ENCODE data around the gene MRTO4.
"Not testable (repeated sequence)": the region's sequence is repeated elsewhere in the genome, so short reads cannot be mapped to it uniquely, and the experiment has no call there.

The MRTO4 gene

GRCh38 chr1:19289244-19289643 is 37.6 kb downstream of the MRTO4 start:
- H4K20me1 ChIP-seq (ENCODE audit: insufficient read depth, low read length), result no peaks in the 10 kb centered on the region
- no peaks in the 10 kb centered on the region for H3K27me3 ChIP-seq (ENCODE audit: low read depth, low read length)
- H3K4me1 ChIP-seq (ENCODE audit: low read length), result no peaks in the 10 kb centered on the region
- H3K9me3 ChIP-seq (ENCODE audit: insufficient read depth, low read length), result no peaks in the 10 kb centered on the region
- H3K27ac ChIP-seq (ENCODE audit: low read length), result no peak overlapping the region
- no peak overlapping the region for H3K4me2 ChIP-seq (ENCODE audit: low read length)
- no peaks in the 10 kb centered on the region for H3K79me2 ChIP-seq (ENCODE audit: low read length)
- H3K36me3 ChIP-seq (replicated peaks; ENCODE audit: low read depth, low read length), result no peaks in the 10 kb centered on the region
- no peak overlapping the region for H3K9ac ChIP-seq (ENCODE audit: low read length)
- H3K4me3 ChIP-seq (ENCODE audit: low read length), result no peak overlapping the region
- TF ChIP-seq CTCF (IDR thresholded peaks at IDR 0.05; ENCODE audit: low read depth, low read length) (no peak), EZH2phosphoT487 (IDR thresholded peaks at IDR 0.05; ENCODE audit: low read depth) (no peak)
- H2AFZ ChIP-seq (ENCODE audit: low read depth, low read length), result no peak overlapping the region

DNA sequence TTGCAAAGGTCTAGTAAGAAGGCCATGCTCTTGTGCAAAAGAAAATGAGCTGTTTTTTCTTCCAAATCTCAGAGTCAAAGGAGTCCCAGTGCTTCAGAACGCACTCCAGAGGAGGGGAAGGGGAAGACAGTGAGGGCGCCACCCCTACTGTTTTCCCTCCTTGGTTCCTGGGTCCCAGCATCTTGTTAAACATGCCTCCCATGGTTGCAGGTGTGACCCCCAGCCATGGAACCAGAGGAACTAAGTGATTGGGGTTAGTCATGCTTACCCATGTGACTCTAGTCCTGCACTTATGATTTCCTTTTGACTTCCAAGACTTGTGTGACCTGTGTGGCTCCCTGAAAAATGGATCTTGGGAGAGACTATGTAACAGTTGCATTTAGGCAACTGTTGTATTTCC is 43.0 kb downstream of the MRTO4 start:
- no peaks in the 10 kb centered on the region for H3K36me3 ChIP-seq (replicated peaks; ENCODE audit: low read depth, low read length)
- H3K4me1 ChIP-seq (ENCODE audit: low read length), result no peaks in the 10 kb centered on the region
- no peak overlapping the region for H3K4me3 ChIP-seq (ENCODE audit: low read length)
- no peak overlapping the region for H2AFZ ChIP-seq (ENCODE audit: low read depth, low read length)
- H4K20me1 ChIP-seq (ENCODE audit: insufficient read depth, low read length), result no peaks in the 10 kb centered on the region
- no peak overlapping the region for H3K9ac ChIP-seq (ENCODE audit: low read length)
- TF ChIP-seq EZH2phosphoT487 (IDR thresholded peaks at IDR 0.05; ENCODE audit: low read depth) (no peak), CTCF (IDR thresholded peaks at IDR 0.05; ENCODE audit: low read depth, low read length) (no peak)
- no peaks in the 10 kb centered on the region for H3K9me3 ChIP-seq (ENCODE audit: insufficient read depth, low read length)
- H3K4me2 ChIP-seq (ENCODE audit: low read length), result no peak overlapping the region
- no peaks in the 10 kb centered on the region for H3K27me3 ChIP-seq (ENCODE audit: low read depth, low read length)
- H3K27ac ChIP-seq (ENCODE audit: low read length), result no peak overlapping the region
- H3K79me2 ChIP-seq (ENCODE audit: low read length), result no peaks in the 10 kb centered on the region

- no peak for TF ChIP-seq CTCF (IDR thresholded peaks at IDR 0.05; ENCODE audit: low read depth, low read length)
- no peak for TF ChIP-seq EZH2phosphoT487 (IDR thresholded peaks at IDR 0.05; ENCODE audit: low read depth)
- no peak overlapping the region for H3K9ac ChIP-seq (ENCODE audit: low read length)
- no peak overlapping the region for H3K27ac ChIP-seq (ENCODE audit: low read length)
- H3K79me2 ChIP-seq (ENCODE audit: low read length), result no peaks in the 10 kb centered on the region
- no peak overlapping the region for H3K4me2 ChIP-seq (ENCODE audit: low read length)
- H3K4me3 ChIP-seq (ENCODE audit: low read length), result no peak overlapping the region
- no peaks in the 10 kb centered on the region for H3K4me1 ChIP-seq (ENCODE audit: low read length)
- peaks cover 4% of the 10 kb centered on the region for H3K36me3 ChIP-seq (replicated peaks; ENCODE audit: low read depth, low read length)
- no peaks in the 10 kb centered on the region for H3K27me3 ChIP-seq (ENCODE audit: low read depth, low read length)
- H4K20me1 ChIP-seq (ENCODE audit: insufficient read depth, low read length), result no peaks in the 10 kb centered on the region
- no peak overlapping the region for H2AFZ ChIP-seq (ENCODE audit: low read depth, low read length)
- H3K9me3 ChIP-seq (ENCODE audit: insufficient read depth, low read length), result no peaks in the 10 kb centered on the region
Observed at GRCh38 chr1:19300211-19300610, 48.6 kb downstream of the MRTO4 start.

DNA sequence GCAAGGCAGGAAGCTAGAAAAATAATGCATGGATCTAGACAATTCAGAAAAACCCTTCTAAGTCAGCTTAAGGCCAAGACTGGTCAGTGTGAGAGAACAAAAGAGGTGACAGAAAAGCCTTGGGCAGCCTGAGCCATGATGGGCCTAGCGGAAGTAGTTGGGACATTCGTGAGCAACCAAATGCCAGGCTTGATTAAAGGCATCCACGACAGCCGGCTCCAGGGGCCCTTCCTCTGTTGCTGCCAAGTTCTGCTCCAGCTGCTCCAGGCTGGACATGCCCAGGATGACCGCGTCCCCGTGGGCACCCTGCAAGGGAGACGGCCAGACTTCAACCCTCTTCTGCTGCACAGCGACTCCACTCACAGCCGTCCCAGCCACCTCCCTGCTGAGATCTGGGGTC is 52.5 kb downstream of the MRTO4 start:
- H3K9me3 ChIP-seq (ENCODE audit: insufficient read depth, low read length); H3K27me3 ChIP-seq (ENCODE audit: low read depth, low read length); H3K79me2 ChIP-seq (ENCODE audit: low read length); H3K27ac ChIP-seq (ENCODE audit: low read length); H3K36me3 ChIP-seq (replicated peaks; ENCODE audit: low read depth, low read length); H3K4me3 ChIP-seq (ENCODE audit: low read length); H4K20me1 ChIP-seq (ENCODE audit: insufficient read depth, low read length); H2AFZ ChIP-seq (ENCODE audit: low read depth, low read length); H3K4me2 ChIP-seq (ENCODE audit: low read length); H3K4me1 ChIP-seq (ENCODE audit: low read length); H3K9ac ChIP-seq (ENCODE audit: low read length): not testable (repeated sequence)

GRCh38 chr1:19305880-19306279 is 54.3 kb downstream of the MRTO4 start:
- H3K4me1 ChIP-seq (ENCODE audit: low read length), result peaks cover 4% of the 10 kb centered on the region; the same call in 1 of the 2 replicates
- no peak overlapping the region for H3K4me2 ChIP-seq (ENCODE audit: low read length)
- H3K79me2 ChIP-seq (ENCODE audit: low read length), result peaks cover 14% of the 10 kb centered on the region
- TF ChIP-seq EZH2phosphoT487 (IDR thresholded peaks at IDR 0.05; ENCODE audit: low read depth) (no peak), CTCF (IDR thresholded peaks at IDR 0.05; ENCODE audit: low read depth, low read length) (no peak)
- no peaks in the 10 kb centered on the region for H3K27me3 ChIP-seq (ENCODE audit: low read depth, low read length)
- H3K4me3 ChIP-seq (ENCODE audit: low read length), result no peak overlapping the region
- no peaks in the 10 kb centered on the region for H4K20me1 ChIP-seq (ENCODE audit: insufficient read depth, low read length)
- no peak overlapping the region for H3K9ac ChIP-seq (ENCODE audit: low read length)
- peaks cover 4% of the 10 kb centered on the region for H3K36me3 ChIP-seq (replicated peaks; ENCODE audit: low read depth, low read length)
- no peaks in the 10 kb centered on the region for H3K9me3 ChIP-seq (ENCODE audit: insufficient read depth, low read length)
- H2AFZ ChIP-seq (ENCODE audit: low read depth, low read length), result no peak overlapping the region
- H3K27ac ChIP-seq (ENCODE audit: low read length), result no peak overlapping the region
